Activated CD4-positive, alpha-beta T cell treated with anti-CD3 and anti-CD28 coated beads, Interleukin-2, amount 10 ng/mL, durations not matched to agents 24 days and 14 days (primary cell): ENCODE results near the gene FPGS. TPM values are rescaled to one million over a fixed set of nuclear protein-coding genes. Genes with fewer than 3 reads are reported as not detected.
A peak's percentile ranks its signal among the peaks of the same experiment; 100 is the strongest.

Experiments
- DNase-seq: peaks from one replicate; pipeline ENCODE4 v3.0.0; 2022
- H3K27ac Mint-ChIP-seq: one replicate; pipeline ENCODE4 v1.8.0; 2022; ENCODE audit warnings: mild to moderate bottlenecking, mixed read lengths
- H3K27me3 Mint-ChIP-seq: one replicate; pipeline ENCODE4 v1.8.0; 2022; ENCODE audit warnings: mixed read lengths
- H3K36me3 Mint-ChIP-seq: one replicate; pipeline ENCODE4 v1.8.0; 2022; ENCODE audit warnings: low read depth, mild to moderate bottlenecking, mixed read lengths
- H3K4me1 Mint-ChIP-seq: one replicate; pipeline ENCODE4 v1.8.0; 2021; ENCODE audit warnings: mixed read lengths
- H3K4me3 Mint-ChIP-seq: one replicate; pipeline ENCODE4 v1.8.0; 2022; ENCODE audit warnings: mild to moderate bottlenecking, moderate library complexity, mixed read lengths
- H3K9me3 Mint-ChIP-seq: one replicate; pipeline ENCODE4 v1.8.0; 2021; ENCODE audit warnings: mixed read lengths
- intact Hi-C: fragments of 100-400 bp; cut with micrococcal nuclease; formaldehyde crosslinking; loops from one replicate; pipeline ENCODE4 v1.15.1; 2023
- total RNA-seq: library from RNA; stranded (reverse); gene quantifications from 2 replicates; pipeline ENCODE4 v1.2.3, GENCODE V29; 2022

FPGS gene
- total RNA-seq, 1 donor from 2014 or later: 126 TPM

- Mint-ChIP-seq H3K27me3 (no peaks in the 10 kb centered on the region), H3K27ac (peak overlapping the region; percentile 89), H3K4me3 (peak overlapping the region; percentile 93), H3K36me3 (peaks cover 29% of the 10 kb centered on the region), H3K9me3 (peaks cover 15% of the 10 kb centered on the region), H3K4me1 (peaks cover 22% of the 10 kb centered on the region)
- DNase-seq: peak; percentile 71
- intact Hi-C loops: no loop called here
Measured at GRCh38 chr9:127853312-127854183, 50.9 kb downstream of the FPGS start.

GRCh38 chr9:127854184-127854806 lies 51.6 kb downstream of the FPGS start, which contains the start of gene ENG:
Gene ENG, minus strand, starts transcription at chr9:127854658. Its CDS starts 303 bp downstream, at chr9:127854355.
- DNase-seq: peak; percentile 75
- Mint-ChIP-seq H3K36me3 (peaks cover 21% of the 10 kb centered on the region), H3K4me1 (peaks cover 22% of the 10 kb centered on the region), H3K4me3 (peak within 1 kb of the TSS; percentile 93), H3K27me3 (no peaks in the 10 kb centered on the region), H3K27ac (peak within 1 kb of the TSS; percentile 89), H3K9me3 (peaks cover 7% of the 10 kb centered on the region)
- intact Hi-C loops: no loop called here

- intact Hi-C loops: no loop called here
- Mint-ChIP-seq H3K36me3 (peaks cover 19% of the 10 kb centered on the region), H3K9me3 (peaks cover 4% of the 10 kb centered on the region), H3K4me1 (peaks cover 22% of the 10 kb centered on the region), H3K4me3 (peak overlapping the region; percentile 35), H3K27ac (peak overlapping the region; percentile 51), H3K27me3 (no peaks in the 10 kb centered on the region)
- no peak for DNase-seq
Measured at GRCh38 chr9:127854960-127855359, 52.3 kb downstream of the FPGS start.

DNA sequence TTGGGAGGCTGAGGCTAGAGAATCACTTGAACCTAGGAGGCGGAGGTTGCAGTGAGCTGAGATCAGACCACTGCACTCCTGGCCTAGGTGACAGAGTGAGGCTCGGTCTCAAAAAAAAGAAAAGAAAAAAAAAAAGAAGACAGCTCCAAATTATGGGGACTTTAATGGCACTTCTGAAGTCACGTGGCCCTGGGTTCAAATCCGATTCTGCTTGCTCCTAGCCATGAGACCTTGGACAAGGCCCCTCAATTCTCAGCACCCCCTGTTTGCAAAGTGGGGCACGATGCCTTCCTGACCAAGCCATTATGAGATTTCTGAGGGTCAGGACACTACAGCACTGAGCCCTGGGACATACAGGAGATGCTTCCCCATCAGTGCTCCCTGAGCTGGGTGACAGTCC lies 52.8 kb downstream of the FPGS start:
- Mint-ChIP-seq H3K27ac (peak overlapping the region; percentile 58), H3K4me3 (peak overlapping the region; percentile 48), H3K9me3 (peaks cover 1% of the 10 kb centered on the region), H3K36me3 (peaks cover 15% of the 10 kb centered on the region), H3K27me3 (no peaks in the 10 kb centered on the region), H3K4me1 (peaks cover 22% of the 10 kb centered on the region)
- no peak for DNase-seq
- intact Hi-C loops: no loop called here

DNA sequence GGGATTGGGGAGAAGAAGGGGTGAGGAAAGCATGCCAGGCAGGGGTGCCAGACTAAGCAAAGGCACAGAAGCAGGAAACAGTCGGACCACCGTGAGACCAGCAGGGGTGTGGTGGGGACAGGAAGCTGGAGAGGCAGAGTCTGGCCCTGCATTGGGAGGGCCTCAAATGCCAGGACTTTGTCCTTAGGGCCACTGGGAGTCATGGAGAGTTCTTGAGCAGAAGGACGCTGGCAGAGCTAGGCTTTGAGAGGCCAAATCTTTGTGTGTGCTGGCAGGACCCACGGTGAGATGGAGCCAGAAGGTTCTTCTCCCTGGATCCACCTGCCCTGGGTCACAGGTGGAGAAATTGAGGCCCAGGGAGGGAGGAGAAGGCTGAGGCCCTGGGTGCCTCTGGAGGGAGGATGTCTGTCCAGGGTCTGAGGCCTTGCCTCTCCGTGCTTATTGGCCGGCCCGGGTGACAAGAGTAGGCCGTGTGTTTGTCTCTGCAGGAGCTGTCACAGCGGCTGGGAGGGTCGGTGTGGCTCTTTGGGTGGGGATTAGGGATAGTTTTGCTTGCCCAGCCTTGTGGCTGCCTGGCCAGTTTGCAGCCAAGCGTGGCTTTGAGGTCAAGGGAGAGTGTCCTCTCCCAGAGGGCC lies 53.5 kb downstream of the FPGS start:
- Mint-ChIP-seq H3K9me3 (no peaks in the 10 kb centered on the region), H3K27ac (peak overlapping the region; percentile 58), H3K36me3 (peaks cover 9% of the 10 kb centered on the region), H3K27me3 (no peaks in the 10 kb centered on the region), H3K4me1 (peaks cover 24% of the 10 kb centered on the region), H3K4me3 (no peak overlapping the region)
- intact Hi-C loops: no loop called here
- no peak for DNase-seq

GRCh38 chr9:127856729-127857116 lies 54.0 kb downstream of the FPGS start:
- intact Hi-C loops: no loop called here
- H3K9me3 Mint-ChIP-seq: no peaks in the 10 kb centered on the region
- no peak overlapping the region for H3K4me3 Mint-ChIP-seq
- no peak for DNase-seq
- H3K36me3 Mint-ChIP-seq: peaks cover 9% of the 10 kb centered on the region
- peaks cover 28% of the 10 kb centered on the region for H3K4me1 Mint-ChIP-seq
- H3K27ac Mint-ChIP-seq: no peak overlapping the region
- H3K27me3 Mint-ChIP-seq: no peaks in the 10 kb centered on the region

- Mint-ChIP-seq H3K36me3 (peaks cover 5% of the 10 kb centered on the region), H3K4me3 (no peak overlapping the region), H3K9me3 (no peaks in the 10 kb centered on the region), H3K27me3 (no peaks in the 10 kb centered on the region), H3K27ac (no peak overlapping the region), H3K4me1 (peaks cover 29% of the 10 kb centered on the region)
- intact Hi-C loops: no loop called here
- no peak for DNase-seq
Measured at GRCh38 chr9:127857278-127857677, 54.6 kb downstream of the FPGS start.

DNA sequence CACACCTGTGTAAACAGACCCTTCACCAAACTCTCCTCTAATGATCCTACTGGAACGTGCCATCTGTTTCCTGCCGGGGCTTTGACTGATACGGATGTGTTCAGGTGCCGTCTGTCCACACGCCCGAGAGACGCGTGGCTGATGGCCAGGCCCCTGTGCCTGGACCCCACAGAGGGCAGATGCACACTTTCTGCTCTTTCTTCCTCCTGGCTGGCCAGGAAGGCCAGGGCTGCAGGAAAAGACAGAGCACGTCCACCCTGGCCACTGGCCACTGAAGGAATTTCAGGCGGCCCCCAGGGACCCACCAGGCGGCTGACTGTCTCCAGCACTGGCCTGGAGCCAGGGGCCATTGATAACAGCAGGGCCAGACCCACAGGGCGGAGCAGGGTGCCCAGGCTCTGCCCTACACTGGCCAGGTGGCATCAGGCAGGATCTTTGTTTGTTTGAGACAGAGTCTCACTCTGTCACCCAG lies 55.4 kb downstream of the FPGS start:
- Mint-ChIP-seq H3K4me3 (no peak overlapping the region), H3K27ac (no peak overlapping the region), H3K27me3 (no peaks in the 10 kb centered on the region)

GRCh38 chr9:127860260-127860659 lies 57.6 kb downstream of the FPGS start:
- H3K4me3 Mint-ChIP-seq: no peak overlapping the region
- peaks cover 27% of the 10 kb centered on the region for H3K4me1 Mint-ChIP-seq
- intact Hi-C loops: loop anchor here (10.0 kb wide), 1 partner anchor 245 kb away; the partner anchor contains the start of gene STXBP1
- no peaks in the 10 kb centered on the region for H3K9me3 Mint-ChIP-seq
- no peaks in the 10 kb centered on the region for H3K36me3 Mint-ChIP-seq
- no peaks in the 10 kb centered on the region for H3K27me3 Mint-ChIP-seq
- DNase-seq: no peak
- H3K27ac Mint-ChIP-seq: peak overlapping the region; percentile 18

More for the DNA sequence above, 55.4 kb downstream of the FPGS start:
- intact Hi-C loops: no loop called here
- no peak for DNase-seq
- Mint-ChIP-seq H3K9me3 (no peaks in the 10 kb centered on the region), H3K36me3 (no peaks in the 10 kb centered on the region), H3K4me1 (peaks cover 28% of the 10 kb centered on the region)

GRCh38 chr9:127860779-127861178 lies 58.1 kb downstream of the FPGS start:
- Mint-ChIP-seq H3K4me3 (no peak overlapping the region), H3K27ac (peak overlapping the region; percentile 13), H3K9me3 (no peaks in the 10 kb centered on the region), H3K36me3 (peaks cover under 1% of the 10 kb centered on the region), H3K4me1 (peaks cover 30% of the 10 kb centered on the region), H3K27me3 (no peaks in the 10 kb centered on the region)
- DNase-seq: no peak
- intact Hi-C loops: loop anchor here (10.0 kb wide), 1 partner anchor 246 kb away; the partner anchor contains the start of gene STXBP1

- peak overlapping the region; percentile 7 for H3K4me3 Mint-ChIP-seq
- H3K27ac Mint-ChIP-seq: peak overlapping the region; percentile 81
- DNase-seq: peak; percentile 82
Measured at GRCh38 chr9:127862075-127863011, 59.7 kb downstream of the FPGS start.

GRCh38 chr9:127863191-127863621 lies 60.5 kb downstream of the FPGS start:
- H3K27ac Mint-ChIP-seq: peak overlapping the region; percentile 22
- H3K36me3 Mint-ChIP-seq: peaks cover 3% of the 10 kb centered on the region
- no peaks in the 10 kb centered on the region for H3K9me3 Mint-ChIP-seq
- no peaks in the 10 kb centered on the region for H3K27me3 Mint-ChIP-seq
- peaks cover 31% of the 10 kb centered on the region for H3K4me1 Mint-ChIP-seq
- H3K4me3 Mint-ChIP-seq: no peak overlapping the region
- intact Hi-C loops: loop anchor here (10.0 kb wide), 1 partner anchor 248 kb away; the partner anchor contains the start of gene STXBP1
- no peak for DNase-seq

More at GRCh38 chr9:127862075-127863011, 59.7 kb downstream of the FPGS start:
- H3K36me3 Mint-ChIP-seq: peaks cover 3% of the 10 kb centered on the region
- H3K9me3 Mint-ChIP-seq: no peaks in the 10 kb centered on the region
- intact Hi-C loops: loop anchor here (10.0 kb wide), 1 partner anchor 248 kb away; the partner anchor contains the start of gene STXBP1
- H3K4me1 Mint-ChIP-seq: peaks cover 31% of the 10 kb centered on the region
- no peaks in the 10 kb centered on the region for H3K27me3 Mint-ChIP-seq
